Inferior parietal cortex (tissue), 1 donor: ENCODE results near the gene DOK7.

Experiments used
- DNase-seq: peaks from one replicate; pipeline ENCODE4 v3.0.0-alpha.2; 2016; ENCODE audit errors: extremely low spot score

Gene DOK7

GRCh38 chr4:3463556-3464348, 646 bp downstream of the DOK7 start:
- no peak for DNase-seq

- DNase-seq: no peak
These were observed 1.3 kb downstream of the DOK7 start for GRCh38 chr4:3464349-3464905.

- DNase-seq: no peak
These were observed 2.0 kb downstream of the DOK7 start for GRCh38 chr4:3464911-3465697.

- DNase-seq: no peak
These were observed 2.9 kb downstream of the DOK7 start for GRCh38 chr4:3465698-3466671.

GRCh38 chr4:3466691-3467600, 3.8 kb downstream of the DOK7 start:
- no peak for DNase-seq

GRCh38 chr4:3467601-3468031, 4.5 kb downstream of the DOK7 start:
- DNase-seq: no peak

- DNase-seq: no peak
These were observed 5.0 kb downstream of the DOK7 start for GRCh38 chr4:3468154-3468553.

- no peak for DNase-seq
These were observed 5.7 kb downstream of the DOK7 start for GRCh38 chr4:3468804-3469203.

GRCh38 chr4:3469386-3470243, 6.5 kb downstream of the DOK7 start:
- no peak for DNase-seq

- DNase-seq: no peak
These were observed 7.4 kb downstream of the DOK7 start for GRCh38 chr4:3470244-3471097.

- no peak for DNase-seq
These were observed 8.1 kb downstream of the DOK7 start for GRCh38 chr4:3471098-3471760.

GRCh38 chr4:3471886-3472285, 8.8 kb downstream of the DOK7 start:
- DNase-seq: no peak

GRCh38 chr4:3472411-3473141, 9.5 kb downstream of the DOK7 start:
- no peak for DNase-seq

- DNase-seq: no peak
These were observed 10.3 kb downstream of the DOK7 start for GRCh38 chr4:3473181-3473950.

- DNase-seq: no peak
These were observed 11.1 kb downstream of the DOK7 start for GRCh38 chr4:3473996-3474765.
